B cell (primary cell): ENCODE data around the gene CDC42BPA. TPM values are rescaled to one million over a fixed set of nuclear protein-coding genes. Genes with fewer than 3 reads are reported as not detected.

Source experiments
- ATAC-seq: fragments of 200-7000 bp; cut with Tn5 transposase; one replicate; pipeline ENCODE4 v1.10.0; 2021; ENCODE audit warnings: low read depth, mild to moderate bottlenecking, moderate number of reproducible peaks, moderate library complexity
- CTCF ChIA-PET: fragments of 350-600 bp; sonication (Branson Sonifier 250); formaldehyde crosslinking; loops from one replicate; lab custom pipeline; 2021; ENCODE audit warnings: antibody characterized with exemption, inconsistent platforms; lab: Charles Lee
- POLR2A ChIA-PET: fragments of 350-600 bp; sonication (Branson Sonifier 250); formaldehyde crosslinking; loops from one replicate; lab custom pipeline; 2021; ENCODE audit warnings: antibody characterized with exemption; lab: Charles Lee
- DNase-seq: peaks from one replicate; pipeline ENCODE4 v3.0.0; 2013
- H2AFZ ChIP-seq: 2 replicates; pipeline ENCODE4 v1.6.1; 2012; ENCODE audit warnings: mild to moderate bottlenecking, low read depth, low read length; ENCODE audit not compliant: insufficient read depth, poor library complexity, severe bottlenecking
- H3K27ac ChIP-seq, 2 donors: 1 replicate in 1 of 2; 2 replicates in 1 of 2; pipeline ENCODE4 v1.5.1; 2012 to 2013; ENCODE audit warnings: low read length in 2 of 2, mild to moderate bottlenecking in 2 of 2, moderate library complexity in 1 of 2
- H3K27me3 ChIP-seq, 4 experiments: fragments of 200-600 bp in 1 of 4; sonication (generic) in 1 of 4; replicated peaks in 1 of 4; 1 replicate in 2 of 4; 2 replicates in 2 of 4; pipeline versions ENCODE4 v1.6.1 to v1.7.0; 2013 to 2016; ENCODE audit warnings: low read length in 3 of 4, mild to moderate bottlenecking in 2 of 4, mixed read lengths in 1 of 4, moderate library complexity in 1 of 4; ENCODE audit not compliant: insufficient read depth in 4 of 4, control insufficient read depth in 3 of 4; ENCODE audit errors: control extremely low read depth in 1 of 4
- H3K36me3 ChIP-seq, 2 experiments: replicated peaks in 1 of 2; 1 replicate in 1 of 2; 2 replicates in 1 of 2; pipeline versions ENCODE4 v1.6.1 to v1.7.1; 2013; ENCODE audit warnings: low read length in 1 of 2; ENCODE audit not compliant: insufficient read depth in 2 of 2, control insufficient read depth in 1 of 2; ENCODE audit errors: control extremely low read depth in 1 of 2, extremely low read depth in 1 of 2
- H3K4me1 ChIP-seq, 2 donors: fragments of 200-600 bp in 1 of 2; sonication (generic) in 1 of 2; 1 replicate in 1 of 2; 2 replicates in 1 of 2; pipeline versions ENCODE4 v1.5.1 to v1.6.1; 2013 to 2017; ENCODE audit warnings: low read length in 2 of 2; ENCODE audit not compliant: control insufficient read depth in 2 of 2, insufficient read depth in 2 of 2
- H3K4me2 ChIP-seq: replicated peaks from 2 replicates; pipeline ENCODE3; 2012; ENCODE audit warnings: mild to moderate bottlenecking, low read depth, low read length; ENCODE audit not compliant: poor library complexity, severe bottlenecking
- H3K4me3 ChIP-seq, 5 experiments: fragments of 200-600 bp in 1 of 5; sonication (generic) in 1 of 5; 1 replicate in 3 of 5; 2 replicates in 2 of 5; pipeline versions ENCODE4 v1.5.1 to v1.7.0; 2011 to 2016; ENCODE audit warnings: low read length in 4 of 5, mild to moderate bottlenecking in 4 of 5, low read depth in 2 of 5, control low read depth in 1 of 5, moderate library complexity in 1 of 5; ENCODE audit not compliant: insufficient read depth in 1 of 5; ENCODE audit errors: control extremely low read depth in 1 of 5, extremely low read depth in 1 of 5
- H3K79me2 ChIP-seq: fragments of 200-600 bp; sonication (generic); one replicate; pipeline ENCODE4 v1.6.0; 2016; ENCODE audit warnings: low read length; ENCODE audit not compliant: control insufficient read depth, insufficient read depth
- H3K9ac ChIP-seq: fragments of 200-600 bp; sonication (generic); 2 replicates; pipeline ENCODE4 v1.6.1; 2017; ENCODE audit warnings: mild to moderate bottlenecking, low read length, moderate library complexity
- H3K9me3 ChIP-seq, 3 donors: one replicate each; pipeline versions ENCODE4 v1.6.1 to v1.7.1; 2013; ENCODE audit warnings: low read length in 2 of 3; ENCODE audit not compliant: control insufficient read depth in 2 of 3, insufficient read depth in 1 of 3; ENCODE audit errors: control extremely low read depth in 1 of 3
- H4K20me1 ChIP-seq: 2 replicates; pipeline ENCODE4 v1.6.0; 2012; ENCODE audit warnings: mild to moderate bottlenecking, low read length; ENCODE audit not compliant: insufficient read depth, control insufficient read depth, poor library complexity, severe bottlenecking
- H3K27ac Mint-ChIP-seq: one replicate; pipeline ENCODE4 v1.8.0; 2021; ENCODE audit warnings: mixed read lengths
- H3K27me3 Mint-ChIP-seq: one replicate; pipeline ENCODE4 v1.8.0; 2021; ENCODE audit warnings: mixed read lengths
- H3K4me1 Mint-ChIP-seq: one replicate; pipeline ENCODE4 v1.8.0; 2021; ENCODE audit warnings: mixed read lengths
- H3K4me3 Mint-ChIP-seq: one replicate; pipeline ENCODE4 v1.8.0; 2021; ENCODE audit warnings: mixed read lengths
- H3K9me3 Mint-ChIP-seq: one replicate; pipeline ENCODE4 v1.8.0; 2022; ENCODE audit warnings: mixed read lengths; ENCODE audit not compliant: insufficient read depth
- CTCF ChIP-seq: fragments of 200-600 bp; IDR thresholded peaks from one replicate; pipeline ENCODE4 v1.8.0; 2022; ENCODE audit warnings: antibody characterized with exemption, mild to moderate bottlenecking
- EZH2 ChIP-seq: IDR thresholded peaks from 2 replicates; pipeline ENCODE4 v1.6.1; 2012; ENCODE audit warnings: borderline replicate concordance, low read depth, mild to moderate bottlenecking, moderate library complexity, low read length; ENCODE audit not compliant: insufficient read depth, poor library complexity, severe bottlenecking
- WGBS: methylation state at CpG from one replicate; pipeline ENCODE4 v1.1.5; 2013; ENCODE audit warnings: missing lambda C conversion rate; ENCODE audit not compliant: insufficient coverage; 5-methylcytosine and 5-hydroxymethylcytosine counted together
- intact Hi-C: fragments of 100-400 bp; cut with micrococcal nuclease; formaldehyde crosslinking; loops from one replicate; pipeline ENCODE4 v1.10.0; 2022
- polyA plus RNA-seq: library from polyadenylated mRNA; depleted of rRNA; stranded (reverse); fragments of >200 nt; gene quantifications from 2 replicates; pipeline ENCODE4 v1.2.3, GENCODE V29; 2012
- total RNA-seq, 2 donors: library from RNA; stranded (reverse); fragments of 120-200 nt in 1 of 2; gene quantifications; 1 replicate in 1 of 2; 2 replicates in 1 of 2; pipeline versions ENCODE4 v1.2.3 to v1.2.4, GENCODE V29; 2013 to 2022

The CDC42BPA gene
- total and polyA plus RNA-seq, 2 donors (not counting 1 experiment from before 2014, with no cell fraction given), result 0.04 to 0.69 TPM

- Mint-ChIP-seq H3K27me3 (peaks cover 11% of the 10 kb centered on the region), H3K4me1 (no peaks in the 10 kb centered on the region), H3K27ac (no peak overlapping the region), H3K4me3 (no peak overlapping the region), H3K9me3 (no peaks in the 10 kb centered on the region)
- Histone ChIP-seq H2AFZ (no peak overlapping the region), H3K9ac (no peak overlapping the region), H3K27ac (no peak overlapping the region), H3K27me3 (peaks cover 0 to 4% (median 0%) of the 10 kb centered on the region in 4 experiments), H3K4me3 (no peak overlapping the region), H3K9me3 (no peaks in the 10 kb centered on the region), H3K4me2 (no peak overlapping the region), H3K36me3 (no peaks in the 10 kb centered on the region), H3K79me2 (no peaks in the 10 kb centered on the region), H3K4me1 (no peaks in the 10 kb centered on the region), H4K20me1 (no peaks in the 10 kb centered on the region)
- ATAC-seq, result no peak
- no peak for TF ChIP-seq CTCF
- TF ChIP-seq EZH2, result no peak
- ChIA-PET CTCF (interaction anchor here (0.7 kb wide), 1 partner anchor 20 kb away, joined by 4 read pairs; no protein-coding TSS in a partner anchor), POLR2A (no interaction called here)
- no peak for DNase-seq
- WGBS, result no CpG with 5 or more reads among the region's 2 CpGs
- intact Hi-C loops, result no loop called here
Measured at GRCh38 chr1:227273557-227273956, 44.7 kb downstream of the CDC42BPA start.

- CTCF ChIA-PET, result no interaction called here
- Histone ChIP-seq H3K36me3 (no peaks in the 10 kb centered on the region), H3K4me1 (no peaks in the 10 kb centered on the region), H3K4me2 (no peak overlapping the region), H3K27me3 (peaks cover 0 to 4% (median 0%) of the 10 kb centered on the region in 4 experiments), H3K27ac (no peak overlapping the region), H3K9me3 (no peaks in the 10 kb centered on the region), H2AFZ (no peak overlapping the region), H3K9ac (no peak overlapping the region), H3K79me2 (no peaks in the 10 kb centered on the region), H4K20me1 (no peaks in the 10 kb centered on the region), H3K4me3 (no peak overlapping the region)
- H3K4me3 Mint-ChIP-seq, result no peak overlapping the region
- DNase-seq, result no peak
- H3K4me1 Mint-ChIP-seq, result no peaks in the 10 kb centered on the region
- no peak for ATAC-seq
- intact Hi-C loops, result no loop called here
- TF ChIP-seq EZH2, result no peak
- TF ChIP-seq CTCF, result no peak
- peaks cover 16% of the 10 kb centered on the region for H3K27me3 Mint-ChIP-seq
- H3K27ac Mint-ChIP-seq, result no peak overlapping the region
- no peaks in the 10 kb centered on the region for H3K9me3 Mint-ChIP-seq
- POLR2A ChIA-PET, result no interaction called here
Measured at GRCh38 chr1:227272428-227272827, 45.9 kb downstream of the CDC42BPA start.
